Tibial nerve (tissue), 4 donors: Measurements from ENCODE around the gene NOM1. TPM values are rescaled to one million over a fixed set of nuclear protein-coding genes. Genes with fewer than 3 reads are reported as not detected.
A peak's percentile ranks its signal among the peaks of the same experiment; 100 is the strongest.

Experiments used
- DNase-seq, 2 donors: peaks; one replicate each; pipeline ENCODE4 v3.0.0-alpha.2; 2019; ENCODE audit warnings: low spot score in 2 of 2
- H3K27ac ChIP-seq, 4 donors: fragments of 200-600 bp; sonication (generic) in 3 of 4; one replicate each; pipeline ENCODE4 v1.5.1; 2017 to 2019; ENCODE audit warnings: mild to moderate bottlenecking in 1 of 4
- H3K27me3 ChIP-seq, 2 donors: fragments of 200-600 bp; sonication (generic) in 1 of 2; one replicate each; pipeline versions ENCODE4 v1.5.1 to v1.6.0; 2017 to 2019
- H3K36me3 ChIP-seq, 3 donors: fragments of 200-600 bp; sonication (generic); one replicate each; pipeline ENCODE4 v1.5.1; 2018 to 2019
- H3K4me1 ChIP-seq, 4 donors: fragments of 200-600 bp; sonication (generic) in 3 of 4; one replicate each; pipeline ENCODE4 v1.5.1; 2017 to 2019
- H3K4me3 ChIP-seq, 4 donors: fragments of 200-600 bp; sonication (generic) in 3 of 4; one replicate each; pipeline ENCODE4 v1.5.1; 2017 to 2019; ENCODE audit warnings: mild to moderate bottlenecking in 1 of 4, moderate library complexity in 1 of 4
- H3K9me3 ChIP-seq, 4 donors: fragments of 200-600 bp; sonication (generic) in 3 of 4; one replicate each; pipeline ENCODE4 v1.5.1; 2017 to 2019
- EP300 ChIP-seq, 2 donors: sonication (generic); formaldehyde crosslinking; IDR thresholded peaks; one replicate each; pipeline ENCODE4 v1.6.1; 2017; ENCODE audit warnings: antibody characterized with exemption in 2 of 2, mild to moderate bottlenecking in 1 of 2
- POLR2A ChIP-seq, 2 donors: fragments of 450-650 bp; IDR thresholded peaks; one replicate each; pipeline ENCODE4 v1.6.1; 2017; ENCODE audit warnings: antibody characterized with exemption in 2 of 2, mild to moderate bottlenecking in 2 of 2, moderate library complexity in 2 of 2
- WGBS, 2 donors: methylation state at CpG; one replicate each; pipeline ENCODE4 v1.1.5; 2018; 5-methylcytosine and 5-hydroxymethylcytosine counted together
- total RNA-seq, 4 donors: library from RNA; depleted of rRNA; stranded (reverse); fragments of >200 nt; gene quantifications; one replicate each; pipeline ENCODE4 v1.1.0, GENCODE V29; 2016
- TF ChIP-seq, protein P1 (sequence below), 5 experiments: fragments of 200-600 bp in 3 of 5; fragments of 450-650 bp in 2 of 5; sonication (generic) in 3 of 5; IDR thresholded peaks; one replicate each; pipeline ENCODE4 v1.5.1; 2016 to 2019; ENCODE audit warnings: antibody characterized with exemption in 5 of 5, mild to moderate bottlenecking in 3 of 5, moderate library complexity in 2 of 5

Gene NOM1
- total RNA-seq, 4 donors from 2014 or later: 23.3 to 41.5 (median 25.3) TPM

DNA sequence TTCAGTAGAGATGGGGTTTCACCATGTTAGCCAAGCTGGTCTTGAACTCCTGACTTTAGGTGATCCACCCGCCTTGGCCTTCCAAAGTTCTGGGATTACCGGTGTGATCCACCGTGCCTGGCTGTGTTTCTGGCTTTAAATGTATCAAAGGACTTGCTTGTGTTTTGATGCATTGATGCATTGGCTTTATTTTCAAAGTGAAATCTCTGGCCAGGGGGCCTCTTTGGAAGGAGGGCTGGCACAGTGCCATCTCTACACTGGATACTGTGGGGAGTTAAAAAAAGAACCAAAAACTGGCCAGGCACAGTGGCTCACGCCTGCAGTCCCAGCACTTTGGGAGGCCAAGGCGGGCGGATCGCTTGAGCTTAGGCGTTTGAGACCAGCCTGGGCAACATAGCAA lies 44.9 kb downstream of the NOM1 start:
- no peak overlapping the region for H3K4me3 ChIP-seq
- no peak for TF ChIP-seq EP300 (IDR thresholded peaks at IDR 0.05)
- no peak for TF ChIP-seq POLR2A (IDR thresholded peaks at IDR 0.05)
- TF ChIP-seq, protein P1, sequence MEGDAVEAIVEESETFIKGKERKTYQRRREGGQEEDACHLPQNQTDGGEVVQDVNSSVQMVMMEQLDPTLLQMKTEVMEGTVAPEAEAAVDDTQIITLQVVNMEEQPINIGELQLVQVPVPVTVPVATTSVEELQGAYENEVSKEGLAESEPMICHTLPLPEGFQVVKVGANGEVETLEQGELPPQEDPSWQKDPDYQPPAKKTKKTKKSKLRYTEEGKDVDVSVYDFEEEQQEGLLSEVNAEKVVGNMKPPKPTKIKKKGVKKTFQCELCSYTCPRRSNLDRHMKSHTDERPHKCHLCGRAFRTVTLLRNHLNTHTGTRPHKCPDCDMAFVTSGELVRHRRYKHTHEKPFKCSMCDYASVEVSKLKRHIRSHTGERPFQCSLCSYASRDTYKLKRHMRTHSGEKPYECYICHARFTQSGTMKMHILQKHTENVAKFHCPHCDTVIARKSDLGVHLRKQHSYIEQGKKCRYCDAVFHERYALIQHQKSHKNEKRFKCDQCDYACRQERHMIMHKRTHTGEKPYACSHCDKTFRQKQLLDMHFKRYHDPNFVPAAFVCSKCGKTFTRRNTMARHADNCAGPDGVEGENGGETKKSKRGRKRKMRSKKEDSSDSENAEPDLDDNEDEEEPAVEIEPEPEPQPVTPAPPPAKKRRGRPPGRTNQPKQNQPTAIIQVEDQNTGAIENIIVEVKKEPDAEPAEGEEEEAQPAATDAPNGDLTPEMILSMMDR (IDR thresholded peaks at IDR 0.05): no peak
- peaks cover 0 to 74% of the 10 kb centered on the region in 2 donors for H3K27me3 ChIP-seq
- 72 to 75% methylated on average over 8 of the region's 8 CpGs for WGBS, 2 donors
- DNase-seq: no peak
- H3K27ac ChIP-seq: no peak overlapping the region
- peaks cover 0 to 2% (median 0%) of the 10 kb centered on the region in 4 donors for H3K4me1 ChIP-seq
- no peaks in the 10 kb centered on the region for H3K36me3 ChIP-seq
- H3K9me3 ChIP-seq: peaks cover 0 to 12% (median 0%) of the 10 kb centered on the region in 4 donors

DNA sequence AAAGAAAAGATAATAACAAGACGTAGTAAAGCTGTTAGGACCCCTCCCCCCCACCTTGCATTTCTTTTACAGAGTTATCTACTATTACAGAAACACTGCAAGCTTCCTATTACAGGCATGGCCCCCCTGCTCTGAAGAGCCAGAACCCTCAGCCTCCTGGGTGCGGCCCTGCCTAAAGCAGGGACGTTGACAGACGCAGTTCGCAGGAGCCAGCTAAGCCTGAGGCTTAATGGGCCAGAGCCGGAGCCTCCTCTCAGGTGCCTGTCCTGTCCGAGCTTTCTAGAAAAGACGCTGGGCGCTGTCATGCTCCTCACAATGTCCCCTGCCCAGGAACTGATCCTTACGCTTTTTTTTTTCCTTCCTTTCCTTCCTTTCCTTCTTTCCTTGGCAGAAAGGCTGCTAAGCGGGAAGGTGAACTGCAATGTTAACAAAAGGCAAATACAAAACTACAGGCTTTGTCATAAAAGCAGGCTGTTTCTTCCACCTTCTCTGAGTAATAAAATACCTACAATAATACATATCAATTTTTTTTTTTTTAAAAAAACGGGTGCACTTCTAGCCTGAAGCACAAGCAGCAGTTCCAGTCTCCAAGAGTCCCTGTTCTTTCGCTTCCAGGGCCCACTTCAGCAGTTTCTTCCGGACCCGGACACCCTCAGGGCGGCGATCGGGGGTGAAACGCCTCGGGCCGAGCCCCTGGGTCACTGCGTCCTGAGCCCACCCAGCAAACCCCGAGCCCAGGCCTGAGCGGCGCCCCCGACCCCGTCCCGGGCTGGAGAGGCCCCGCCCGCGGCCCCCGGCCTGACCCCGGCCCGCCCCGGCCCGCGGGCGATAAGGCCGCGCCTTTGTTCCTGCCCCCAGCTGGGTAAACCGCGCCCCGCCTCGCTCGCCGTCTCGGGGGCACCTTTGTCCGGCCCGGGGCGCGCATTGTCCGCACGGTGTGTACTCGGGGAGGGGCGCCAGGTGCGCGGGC lies 49.8 kb downstream of the NOM1 start:
- Histone ChIP-seq H3K36me3 (no peaks in the 10 kb centered on the region), H3K27ac (peak overlapping the region in 1 of 4 donors; percentile 52), H3K27me3 (peaks cover 0 to 90% of the 10 kb centered on the region in 2 donors), H3K4me1 (peaks cover 0 to 42% (median 20%) of the 10 kb centered on the region in 4 donors), H3K4me3 (peak overlapping the region; percentile 3 to 48 (median 34)), H3K9me3 (peaks cover 0 to 12% (median 0%) of the 10 kb centered on the region in 4 donors)
- TF ChIP-seq EP300 (IDR thresholded peaks at IDR 0.05): no peak
- TF ChIP-seq, protein P1 (IDR thresholded peaks at IDR 0.05): no peak
- TF ChIP-seq POLR2A (IDR thresholded peaks at IDR 0.05): no peak
- no peak for DNase-seq
- 33 to 36% methylated on average over 26 to 29 of the region's 57 CpGs for WGBS, 2 donors

DNA sequence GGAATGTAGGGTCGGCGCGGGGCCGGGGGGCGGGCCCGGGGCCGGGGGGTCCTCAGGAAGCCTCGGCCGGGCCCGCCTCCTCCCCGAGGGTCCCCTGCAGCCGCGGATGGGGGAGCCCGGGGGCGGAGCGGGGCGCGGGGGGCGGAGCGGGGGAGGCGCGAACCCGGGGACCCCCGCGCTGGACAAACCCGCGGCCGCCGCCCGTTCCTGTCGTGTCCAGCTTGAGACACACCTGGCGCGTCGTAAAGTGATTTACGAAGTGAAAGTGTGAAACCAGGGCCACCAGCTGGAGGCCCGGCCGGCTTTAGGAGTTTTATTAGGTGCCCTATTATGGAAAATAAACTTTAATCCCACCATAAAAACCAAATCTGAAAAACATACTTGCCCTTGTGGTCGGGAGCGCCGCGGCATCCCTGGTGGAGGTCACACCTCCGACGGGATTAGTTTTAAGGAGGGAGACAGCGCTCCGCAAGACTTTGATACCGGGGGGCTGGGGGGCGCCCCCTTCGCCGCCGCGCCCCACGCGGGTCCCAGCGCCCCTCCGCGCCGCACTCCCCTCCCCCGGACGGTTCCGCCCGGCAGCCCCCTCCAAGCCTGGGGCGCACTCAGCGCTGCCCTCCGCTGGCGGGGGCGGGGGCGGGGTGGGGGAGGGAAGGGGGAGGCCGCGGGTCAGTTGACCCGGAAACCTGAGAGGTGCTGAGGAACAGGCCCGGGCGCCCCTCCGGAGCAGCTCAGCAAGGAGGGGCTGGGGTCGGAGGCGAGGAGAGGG lies 50.6 kb downstream of the NOM1 start:
- Histone ChIP-seq H3K4me3 (peak overlapping the region; percentile 3 to 48 (median 34)), H3K36me3 (no peaks in the 10 kb centered on the region), H3K27ac (peak overlapping the region in 1 of 4 donors; percentile 52), H3K9me3 (peaks cover 0 to 12% (median 0%) of the 10 kb centered on the region in 4 donors), H3K27me3 (peaks cover 2 to 94% of the 10 kb centered on the region in 2 donors), H3K4me1 (peaks cover 0 to 51% (median 20%) of the 10 kb centered on the region in 4 donors)
- DNase-seq: no peak
- TF ChIP-seq POLR2A (IDR thresholded peaks at IDR 0.05) (no peak), EP300 (IDR thresholded peaks at IDR 0.05) (no peak)
- TF ChIP-seq, protein P1 (IDR thresholded peaks at IDR 0.05): no peak
- 1 to 2% methylated on average over 27 to 53 of the region's 75 CpGs for WGBS, 2 donors

DNA sequence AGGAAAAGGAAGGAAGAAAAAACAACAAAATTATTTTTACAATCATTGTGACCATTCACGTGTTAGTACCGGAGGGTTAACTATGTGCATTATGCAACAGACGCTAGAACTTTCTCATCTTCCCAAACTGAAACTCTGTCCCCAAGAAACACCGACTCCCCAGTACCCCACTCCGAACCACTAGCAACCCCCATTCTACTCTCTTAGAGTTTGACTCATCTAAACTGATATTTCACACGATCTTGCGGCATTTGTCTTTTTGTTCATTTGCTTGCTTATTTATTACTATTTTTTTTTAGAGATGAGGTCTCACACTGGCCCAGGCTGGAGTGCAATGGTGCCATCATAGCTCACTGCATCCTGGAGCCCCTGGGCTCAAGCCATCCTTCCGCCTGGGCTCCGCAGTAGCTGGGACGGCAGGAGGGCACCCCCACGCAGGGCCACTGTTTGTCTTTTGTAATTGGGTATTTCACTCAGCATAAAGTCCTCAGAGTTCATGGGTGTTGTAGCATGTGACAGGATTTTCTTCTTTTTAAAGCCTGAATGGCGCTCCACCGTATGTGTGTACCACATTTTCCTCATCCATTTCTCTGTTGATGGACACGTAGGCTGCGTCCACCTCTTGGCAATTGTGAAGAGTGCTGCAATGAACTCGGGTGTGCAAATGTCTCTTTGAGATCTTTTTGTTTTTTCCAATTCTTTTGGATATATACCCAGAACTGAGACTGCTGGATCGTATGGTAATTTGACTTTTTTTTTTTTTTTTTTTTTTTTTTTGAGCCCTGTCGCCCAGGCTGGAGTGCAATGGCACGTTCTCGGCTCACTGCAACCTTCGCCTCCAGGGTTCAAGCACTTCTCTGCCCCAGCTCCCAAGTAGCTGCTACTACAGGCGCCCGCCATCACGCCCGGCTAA lies 51.5 kb downstream of the NOM1 start:
- Histone ChIP-seq H3K27ac (no peak overlapping the region), H3K27me3 (peaks cover 2 to 97% of the 10 kb centered on the region in 2 donors), H3K4me1 (peaks cover 0 to 60% (median 20%) of the 10 kb centered on the region in 4 donors), H3K36me3 (no peaks in the 10 kb centered on the region), H3K9me3 (peaks cover 0 to 12% (median 0%) of the 10 kb centered on the region in 4 donors), H3K4me3 (peak overlapping the region in 3 of 4 donors; percentile 23 to 48 (median 46))
- DNase-seq: no peak
- 12 to 16% methylated on average over 25 of the region's 25 CpGs for WGBS, 2 donors
- TF ChIP-seq, protein P1 (IDR thresholded peaks at IDR 0.05): no peak
- no peak for TF ChIP-seq EP300 (IDR thresholded peaks at IDR 0.05)
- no peak for TF ChIP-seq POLR2A (IDR thresholded peaks at IDR 0.05)
